GM12878 (cell line): Measurements from ENCODE around the gene SPTBN1. TPM values are rescaled to one million over a fixed set of nuclear protein-coding genes. Genes with fewer than 3 reads are reported as not detected.

ENCODE experiments used
- ATAC-seq: fragments of 200-7000 bp; cut with Tn5 transposase; 3 replicates; pipeline ENCODE4 v1.9.1; 2020; ENCODE audit warnings: mild to moderate bottlenecking, moderate library complexity
- BruUV-seq: library from RNA; stranded (reverse); fragments of 400-500 nt; replicated peaks from 2 replicates; lab custom pipeline; 2021; lab: Mats Ljungman, UMichigan
- CTCF ChIA-PET: fragments of 300-600 bp; sonication (Branson Sonifier 250); formaldehyde crosslinking; extraction: SDS; loops from one replicate; lab custom pipeline; 2021; ENCODE audit warnings: inconsistent platforms; lab: Yijun Ruan, JAX
- POLR2A ChIA-PET: fragments of 350-600 bp; formaldehyde crosslinking; extraction: SDS; loops from one replicate; lab custom pipeline; 2021; ENCODE audit warnings: inconsistent platforms; lab: Charles Lee
- RAD21 ChIA-PET: fragments of 300-600 bp; sonication (Branson Sonifier 250); formaldehyde crosslinking; loops from one replicate; lab custom pipeline; 2023; ENCODE audit warnings: antibody characterized with exemption; ENCODE audit not compliant: unreplicated experiment; lab: Charles Lee
- SMC1A ChIA-PET: fragments of 300-600 bp; sonication (Branson Sonifier 250); formaldehyde crosslinking; loops from one replicate; lab custom pipeline; 2023; ENCODE audit not compliant: unreplicated experiment, uncharacterized antibody; lab: Charles Lee
- DNase-seq: peaks from one replicate; pipeline ENCODE4 v3.0.0-alpha.2; 2011; ENCODE audit warnings: low read depth, low spot score
- FAIRE-seq: peaks from 3 replicates; lab custom pipeline; 2011; peaks lifted over from hg19 to GRCh38; lab: Jason Lieb, UNC
- H2AFZ ChIP-seq: 2 replicates; pipeline ENCODE4 v1.6.0; 2011; ENCODE audit warnings: low read depth, low read length, control low read depth; ENCODE audit not compliant: control insufficient read depth
- H3K27ac ChIP-seq: 2 replicates; pipeline ENCODE4 v1.5.1; 2011; ENCODE audit warnings: control low read depth; ENCODE audit not compliant: control insufficient read depth, insufficient read depth
- H3K27me3 ChIP-seq, 2 experiments: replicated peaks in 1 of 2; 2 replicates each; pipeline versions ENCODE4 v1.6.0 to v1.6.1; 2011; ENCODE audit warnings: low read length in 1 of 2; ENCODE audit not compliant: control insufficient read depth in 2 of 2, insufficient read depth in 2 of 2
- H3K36me3 ChIP-seq, 2 experiments: 2 replicates each; pipeline ENCODE4 v1.5.1; 2011; ENCODE audit warnings: low read length in 1 of 2; ENCODE audit not compliant: control insufficient read depth in 2 of 2, insufficient read depth in 2 of 2
- H3K4me1 ChIP-seq: 2 replicates; pipeline ENCODE4 v1.6.1; 2011; ENCODE audit warnings: mild to moderate bottlenecking, low read length, moderate library complexity, mixed read lengths; ENCODE audit not compliant: control insufficient read depth, insufficient read depth
- H3K4me2 ChIP-seq: 2 replicates; pipeline ENCODE4 v1.6.0; 2011; ENCODE audit warnings: control low read depth; ENCODE audit not compliant: control insufficient read depth, insufficient read depth
- H3K4me3 ChIP-seq: fragments of 200-600 bp; sonication (generic); 2 replicates; pipeline ENCODE4 v1.5.1; 2016
- H3K79me2 ChIP-seq: 2 replicates; pipeline ENCODE4 v1.6.0; 2011; ENCODE audit warnings: low read length; ENCODE audit not compliant: control insufficient read depth, insufficient read depth
- H3K9ac ChIP-seq: 2 replicates; pipeline ENCODE4 v1.8.0; 2011; ENCODE audit warnings: low read length, control low read depth, mixed read lengths; ENCODE audit not compliant: control insufficient read depth, insufficient read depth
- H3K9me3 ChIP-seq: replicated peaks from 3 replicates; pipeline ENCODE4 v1.5.1; 2011; ENCODE audit warnings: mild to moderate bottlenecking, low read length; ENCODE audit not compliant: control insufficient read depth, insufficient read depth
- H4K20me1 ChIP-seq: 2 replicates; pipeline ENCODE4 v1.6.0; 2011; ENCODE audit not compliant: control insufficient read depth, insufficient read depth
- FOXM1 ChIP-seq: IDR thresholded peaks from 2 replicates; pipeline ENCODE4 v1.6.1; 2012; ENCODE audit warnings: low read depth, mild to moderate bottlenecking, inconsistent platforms, low read length, moderate library complexity
- IKZF2 ChIP-seq, 2 experiments: fragments of 450-650 bp; IDR thresholded peaks; 2 replicates each; pipeline ENCODE4 v1.6.1; 2017; ENCODE audit warnings: mild to moderate bottlenecking in 2 of 2, moderate library complexity in 2 of 2
- IRF4 ChIP-seq: IDR thresholded peaks from 2 replicates; pipeline ENCODE4 v1.6.1; 2011; ENCODE audit warnings: low read depth, low read length
- LARP7 ChIP-seq: fragments of 450-650 bp; IDR thresholded peaks from 2 replicates; pipeline ENCODE4 v1.6.1; 2017; ENCODE audit warnings: mild to moderate bottlenecking
- NFXL1 ChIP-seq: fragments of 450-650 bp; IDR thresholded peaks from 2 replicates; pipeline ENCODE4 v1.6.1; 2017; ENCODE audit warnings: antibody characterized with exemption, mild to moderate bottlenecking, borderline replicate concordance
- NR2F1 ChIP-seq: fragments of 450-650 bp; conservative IDR thresholded peaks from 2 replicates; pipeline ENCODE4 v1.6.1; 2017; ENCODE audit warnings: mild to moderate bottlenecking
- RAD21 ChIP-seq: IDR thresholded peaks from 2 replicates; pipeline ENCODE4 v1.6.1; 2011; ENCODE audit warnings: mild to moderate bottlenecking, low read depth, low read length, moderate library complexity; ENCODE audit not compliant: insufficient read depth
- RAD51 ChIP-seq: fragments of 450-650 bp; IDR thresholded peaks from 2 replicates; pipeline ENCODE4 v1.6.1; 2016; ENCODE audit warnings: moderate library complexity, mild to moderate bottlenecking, inconsistent platforms
- RB1 ChIP-seq: fragments of 450-650 bp; formaldehyde crosslinking; IDR thresholded peaks from 2 replicates; pipeline ENCODE4 v1.6.1; 2017; ENCODE audit warnings: mild to moderate bottlenecking, borderline replicate concordance
- SIN3A ChIP-seq: IDR thresholded peaks from 2 replicates; pipeline ENCODE4 v1.6.1; 2012; ENCODE audit warnings: low read depth, low read length, improper control_type of control experiment
- SMARCA5 ChIP-seq: fragments of 450-650 bp; IDR thresholded peaks from 2 replicates; pipeline ENCODE4 v1.6.1; 2017; ENCODE audit warnings: mild to moderate bottlenecking
- WGBS: methylation state at CpG from one replicate; pipeline ENCODE4 v1.1.6; 2016; ENCODE audit warnings: low lambda C conversion rate; ENCODE audit not compliant: insufficient replicate concordance, insufficient coverage; ENCODE audit errors: missing lambda C conversion rate; 5-methylcytosine and 5-hydroxymethylcytosine counted together
- in situ Hi-C: fragments of 300-500 bp; cut with MboI; formaldehyde crosslinking; loops from 9 replicates; pipeline ENCODE4 v1.14.3; 2018; ENCODE audit warnings: mixed read lengths
- intact Hi-C: fragments of 100-400 bp; cut with micrococcal nuclease; formaldehyde crosslinking; loops from one replicate; pipeline ENCODE4 v1.14.2; 2022; ENCODE audit not compliant: unreplicated experiment
- polyA plus RNA-seq, 11 experiments: library from polyadenylated mRNA; depleted of rRNA in 4 of 11; unstranded in 6 of 11; stranded (reverse) in 5 of 11; fragments of >200 nt; fragmentation: Nextera tagmentation in 4 of 11; fragmentation: Illumina TruSeq in 1 of 11; extraction: Ambion mirVana in 4 of 11; extraction: Trizol in 1 of 11; gene quantifications; 1 replicate in 1 of 11; 2 replicates in 10 of 11; pipeline versions ENCODE4 v1.2.1 to v1.2.3, GENCODE V29; 2011 to 2016; ENCODE audit warnings: inconsistent platforms in 2 of 11, missing spikeins in 2 of 11, low read depth in 1 of 11
- total RNA-seq, 4 experiments: library from RNA; depleted of rRNA in 3 of 4; stranded (reverse); fragments of >200 nt in 3 of 4; fragmentation: Illumina TruSeq in 1 of 4; extraction: Trizol in 1 of 4; gene quantifications; 2 replicates each; pipeline versions ENCODE4 v1.2.1 to v1.2.3, GENCODE V29; 2013 to 2021
- TF ChIP-seq, protein P1 (sequence below): fragments of 450-650 bp; formaldehyde crosslinking; IDR thresholded peaks from 2 replicates; pipeline ENCODE4 v1.4.0; 2020; ENCODE audit warnings: mild to moderate bottlenecking, moderate library complexity
- TF ChIP-seq, protein P2 (sequence below): IDR thresholded peaks from 2 replicates; pipeline ENCODE4 v1.6.1; 2012; ENCODE audit warnings: low read length, inconsistent platforms
- TF ChIP-seq, protein P3 (sequence below): fragments of 450-650 bp; formaldehyde crosslinking; IDR thresholded peaks from 2 replicates; pipeline ENCODE4 v1.4.0; 2022; ENCODE audit warnings: mild to moderate bottlenecking, moderate library complexity

SPTBN1 gene
- total and polyA plus RNA-seq, 10 of the 15 experiments (the other 5 are each of a cell fraction or from before 2014, with no cell fraction given): 20.6 to 154 (median 76.7) TPM

DNA sequence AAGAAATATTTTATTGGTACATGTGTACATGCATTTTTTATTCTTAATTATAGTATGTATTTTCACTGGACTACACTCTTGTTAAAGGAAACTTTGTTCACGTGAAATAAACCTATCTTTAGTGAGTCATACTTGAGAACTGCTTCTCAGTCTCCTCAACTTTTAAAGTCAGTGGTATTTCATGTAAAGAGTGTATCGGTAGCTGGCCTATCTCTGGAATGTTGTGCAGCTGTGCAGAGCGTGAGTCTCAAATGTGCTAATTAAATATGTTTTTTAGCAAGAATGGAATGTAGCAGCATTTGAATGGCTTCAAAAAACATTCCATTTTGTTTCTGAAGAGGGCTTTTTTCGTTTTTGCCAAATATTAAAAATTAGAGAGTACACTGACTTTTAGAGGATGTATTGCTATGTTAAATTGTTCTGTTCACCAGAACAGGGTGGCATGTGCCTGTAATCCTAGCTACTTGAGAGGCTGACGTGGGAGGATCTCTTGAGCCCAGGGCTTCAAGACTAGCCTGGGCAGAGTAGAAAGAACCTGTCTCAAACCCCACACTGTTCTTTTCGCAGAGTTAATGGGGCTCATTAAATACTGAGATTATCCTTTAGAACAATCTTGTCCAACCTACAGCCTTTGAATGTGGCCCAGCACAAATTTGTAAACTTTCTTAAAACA is 14.3 kb downstream of the SPTBN1 start (continued):
- TF ChIP-seq FOXM1: 0 out of 2 replicates have a peak, but pooled peaks have one; percentile 0
- no peak for TF ChIP-seq SIN3A
- TF ChIP-seq, all 136 proteins: peak for 1

DNA sequence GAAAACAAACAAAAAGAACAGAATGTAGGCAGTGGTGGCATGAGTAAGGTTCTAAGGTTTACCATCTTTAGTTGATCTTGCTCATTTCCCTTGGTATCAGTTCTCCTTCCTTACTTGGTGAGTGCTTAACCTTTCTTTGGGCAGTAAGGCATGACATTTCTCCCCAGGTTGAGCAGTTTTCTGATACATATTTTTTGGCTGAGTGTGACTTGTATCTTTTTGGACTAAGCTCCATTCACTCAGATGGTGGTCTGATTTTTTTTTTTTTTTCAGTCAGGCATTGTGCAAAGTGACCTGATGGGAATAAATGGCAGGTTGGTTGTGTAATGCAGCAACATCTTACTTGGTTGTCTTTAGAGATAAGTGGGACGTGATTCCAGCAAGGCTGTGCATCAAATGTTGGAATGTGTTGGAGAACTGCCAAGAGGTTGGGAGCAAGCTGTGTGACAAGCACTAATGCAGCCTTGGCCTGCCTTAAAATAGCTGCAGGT is 15.1 kb downstream of the SPTBN1 start:
- Histone ChIP-seq H3K4me1 (peaks cover 5% of the 10 kb centered on the region; the same call in 1 of the 2 replicates), H3K27ac (no peak overlapping the region), H3K79me2 (no peaks in the 10 kb centered on the region), H3K4me2 (no peak overlapping the region), H3K9me3 (no peaks in the 10 kb centered on the region; the same call in 2 of the 3 replicates), H3K27me3 (no peaks in the 10 kb centered on the region), H2AFZ (no peak overlapping the region), H3K4me3 (no peak overlapping the region), H4K20me1 (no peaks in the 10 kb centered on the region), H3K9ac (no peak overlapping the region), H3K36me3 (no peaks in the 10 kb centered on the region)
- FAIRE-seq (no peak), ATAC-seq (peak; percentile 93), DNase-seq (peak; percentile 55)
- intact Hi-C loops: no loop called here
- ChIA-PET RAD21 (interaction anchor here (0.7 to 1.8 kb wide), 5 partner anchors 8 to 389 kb away, joined by 3 to 9 read pairs (median 3); no protein-coding TSS in a partner anchor), CTCF (interaction anchor here (0.7 to 2.0 kb wide), 4 partner anchors 9 to 287 kb away, joined by 3 to 6 read pairs (median 4); no protein-coding TSS in a partner anchor), SMC1A (interaction anchor here (0.6 to 3.3 kb wide), 8 partner anchors 9 to 735 kb away, joined by 3 to 24 read pairs (median 3); no protein-coding TSS in a partner anchor), POLR2A (interaction anchor here (0.6 to 1.6 kb wide), 5 partner anchors 9 to 75 kb away, joined by 3 to 8 read pairs (median 3); no protein-coding TSS in a partner anchor)
- in situ Hi-C loops: no loop called here
- no TSS peak for BruUV-seq
- WGBS: 94% methylated on average over 1 of the region's 1 CpG
- TF ChIP-seq SMARCA5 (no peak), LARP7 (no peak), NFXL1 (no peak), RAD51 (no peak), NR2F1 (0 out of 2 replicates have a peak, but pooled peaks have one; percentile 34), IRF4 (0 out of 2 replicates have a peak, but pooled peaks have one; percentile 19), IKZF2 (IDR thresholded peaks at IDR 0.05) (peak; percentile 13 to 31; a peak in 2 of 4 replicates), RAD21 (no peak), RB1 (no peak)
- TF ChIP-seq, protein P1, sequence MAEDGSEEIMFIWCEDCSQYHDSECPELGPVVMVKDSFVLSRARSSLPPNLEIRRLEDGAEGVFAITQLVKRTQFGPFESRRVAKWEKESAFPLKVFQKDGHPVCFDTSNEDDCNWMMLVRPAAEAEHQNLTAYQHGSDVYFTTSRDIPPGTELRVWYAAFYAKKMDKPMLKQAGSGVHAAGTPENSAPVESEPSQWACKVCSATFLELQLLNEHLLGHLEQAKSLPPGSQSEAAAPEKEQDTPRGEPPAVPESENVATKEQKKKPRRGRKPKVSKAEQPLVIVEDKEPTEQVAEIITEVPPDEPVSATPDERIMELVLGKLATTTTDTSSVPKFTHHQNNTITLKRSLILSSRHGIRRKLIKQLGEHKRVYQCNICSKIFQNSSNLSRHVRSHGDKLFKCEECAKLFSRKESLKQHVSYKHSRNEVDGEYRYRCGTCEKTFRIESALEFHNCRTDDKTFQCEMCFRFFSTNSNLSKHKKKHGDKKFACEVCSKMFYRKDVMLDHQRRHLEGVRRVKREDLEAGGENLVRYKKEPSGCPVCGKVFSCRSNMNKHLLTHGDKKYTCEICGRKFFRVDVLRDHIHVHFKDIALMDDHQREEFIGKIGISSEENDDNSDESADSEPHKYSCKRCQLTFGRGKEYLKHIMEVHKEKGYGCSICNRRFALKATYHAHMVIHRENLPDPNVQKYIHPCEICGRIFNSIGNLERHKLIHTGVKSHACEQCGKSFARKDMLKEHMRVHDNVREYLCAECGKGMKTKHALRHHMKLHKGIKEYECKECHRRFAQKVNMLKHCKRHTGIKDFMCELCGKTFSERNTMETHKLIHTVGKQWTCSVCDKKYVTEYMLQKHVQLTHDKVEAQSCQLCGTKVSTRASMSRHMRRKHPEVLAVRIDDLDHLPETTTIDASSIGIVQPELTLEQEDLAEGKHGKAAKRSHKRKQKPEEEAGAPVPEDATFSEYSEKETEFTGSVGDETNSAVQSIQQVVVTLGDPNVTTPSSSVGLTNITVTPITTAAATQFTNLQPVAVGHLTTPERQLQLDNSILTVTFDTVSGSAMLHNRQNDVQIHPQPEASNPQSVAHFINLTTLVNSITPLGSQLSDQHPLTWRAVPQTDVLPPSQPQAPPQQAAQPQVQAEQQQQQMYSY (CRISPR knock-in tag): no peak
- TF ChIP-seq, protein P2, sequence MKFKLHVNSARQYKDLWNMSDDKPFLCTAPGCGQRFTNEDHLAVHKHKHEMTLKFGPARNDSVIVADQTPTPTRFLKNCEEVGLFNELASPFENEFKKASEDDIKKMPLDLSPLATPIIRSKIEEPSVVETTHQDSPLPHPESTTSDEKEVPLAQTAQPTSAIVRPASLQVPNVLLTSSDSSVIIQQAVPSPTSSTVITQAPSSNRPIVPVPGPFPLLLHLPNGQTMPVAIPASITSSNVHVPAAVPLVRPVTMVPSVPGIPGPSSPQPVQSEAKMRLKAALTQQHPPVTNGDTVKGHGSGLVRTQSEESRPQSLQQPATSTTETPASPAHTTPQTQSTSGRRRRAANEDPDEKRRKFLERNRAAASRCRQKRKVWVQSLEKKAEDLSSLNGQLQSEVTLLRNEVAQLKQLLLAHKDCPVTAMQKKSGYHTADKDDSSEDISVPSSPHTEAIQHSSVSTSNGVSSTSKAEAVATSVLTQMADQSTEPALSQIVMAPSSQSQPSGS: no peak
- TF ChIP-seq, protein P3, sequence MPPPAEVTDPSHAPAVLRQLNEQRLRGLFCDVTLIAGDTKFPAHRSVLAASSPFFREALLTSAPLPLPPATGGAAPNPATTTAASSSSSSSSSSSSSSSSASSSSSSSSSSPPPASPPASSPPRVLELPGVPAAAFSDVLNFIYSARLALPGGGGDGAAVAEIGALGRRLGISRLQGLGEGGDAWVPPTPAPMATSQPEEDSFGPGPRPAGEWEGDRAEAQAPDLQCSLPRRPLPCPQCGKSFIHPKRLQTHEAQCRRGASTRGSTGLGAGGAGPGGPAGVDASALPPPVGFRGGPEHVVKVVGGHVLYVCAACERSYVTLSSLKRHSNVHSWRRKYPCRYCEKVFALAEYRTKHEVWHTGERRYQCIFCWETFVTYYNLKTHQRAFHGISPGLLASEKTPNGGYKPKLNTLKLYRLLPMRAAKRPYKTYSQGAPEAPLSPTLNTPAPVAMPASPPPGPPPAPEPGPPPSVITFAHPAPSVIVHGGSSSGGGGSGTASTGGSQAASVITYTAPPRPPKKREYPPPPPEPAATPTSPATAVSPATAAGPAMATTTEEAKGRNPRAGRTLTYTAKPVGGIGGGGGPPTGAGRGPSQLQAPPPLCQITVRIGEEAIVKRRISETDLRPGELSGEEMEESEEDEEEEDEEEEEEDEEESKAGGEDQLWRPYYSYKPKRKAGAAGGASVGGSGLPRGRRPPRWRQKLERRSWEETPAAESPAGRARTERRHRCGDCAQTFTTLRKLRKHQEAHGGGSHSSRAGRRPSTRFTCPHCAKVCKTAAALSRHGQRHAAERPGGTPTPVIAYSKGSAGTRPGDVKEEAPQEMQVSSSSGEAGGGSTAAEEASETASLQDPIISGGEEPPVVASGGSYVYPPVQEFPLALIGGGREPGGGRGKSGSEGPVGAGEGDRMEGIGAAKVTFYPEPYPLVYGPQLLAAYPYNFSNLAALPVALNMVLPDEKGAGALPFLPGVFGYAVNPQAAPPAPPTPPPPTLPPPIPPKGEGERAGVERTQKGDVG: no peak
